SJSA1 (cell line): Measurements from ENCODE around the gene FCGR2B. TPM values are rescaled to one million over a fixed set of nuclear protein-coding genes. Genes with fewer than 3 reads are reported as not detected.
"Not testable (repeated sequence)": the region's sequence is repeated elsewhere in the genome, so short reads cannot be mapped to it uniquely, and the experiment has no call there.

ENCODE experiments used
- DNase-seq, 2 experiments: peaks; one replicate each; pipeline ENCODE4 v3.0.0-alpha.2; 2015 to 2020; ENCODE audit warnings: low spot score in 2 of 2, low read depth in 1 of 2
- H3K27ac ChIP-seq: fragments of 250-450 bp; sonication (Bioruptor Pico); 2 replicates; pipeline ENCODE4 v1.5.1; 2020; ENCODE audit warnings: mild to moderate bottlenecking, moderate library complexity
- H3K27me3 ChIP-seq: fragments of 250-450 bp; sonication (Bioruptor Pico); replicated peaks from 2 replicates; pipeline ENCODE4 v1.5.1; 2020; ENCODE audit warnings: mild to moderate bottlenecking, moderate library complexity
- H3K36me3 ChIP-seq: fragments of 250-450 bp; sonication (Bioruptor Pico); 2 replicates; pipeline ENCODE4 v1.5.1; 2020; ENCODE audit warnings: mild to moderate bottlenecking
- H3K4me1 ChIP-seq: fragments of 250-450 bp; sonication (Bioruptor Pico); replicated peaks from 2 replicates; pipeline ENCODE4 v1.6.1; 2021; ENCODE audit warnings: mild to moderate bottlenecking
- H3K4me3 ChIP-seq: fragments of 250-450 bp; sonication (Bioruptor Pico); 2 replicates; pipeline ENCODE4 v1.5.1; 2020; ENCODE audit warnings: mild to moderate bottlenecking
- H3K9me3 ChIP-seq: fragments of 250-450 bp; sonication (Bioruptor Pico); replicated peaks from 2 replicates; pipeline ENCODE4 v1.5.1; 2020; ENCODE audit warnings: mild to moderate bottlenecking
- total RNA-seq: library from RNA; depleted of rRNA; stranded (reverse); fragments of >200 nt; shearing (Covaris generic); gene quantifications from 2 replicates; pipeline ENCODE4 v1.2.3, GENCODE V29; 2014

The FCGR2B gene
- total RNA-seq, 1 experiment from 2014 or later, result not detected

DNA sequence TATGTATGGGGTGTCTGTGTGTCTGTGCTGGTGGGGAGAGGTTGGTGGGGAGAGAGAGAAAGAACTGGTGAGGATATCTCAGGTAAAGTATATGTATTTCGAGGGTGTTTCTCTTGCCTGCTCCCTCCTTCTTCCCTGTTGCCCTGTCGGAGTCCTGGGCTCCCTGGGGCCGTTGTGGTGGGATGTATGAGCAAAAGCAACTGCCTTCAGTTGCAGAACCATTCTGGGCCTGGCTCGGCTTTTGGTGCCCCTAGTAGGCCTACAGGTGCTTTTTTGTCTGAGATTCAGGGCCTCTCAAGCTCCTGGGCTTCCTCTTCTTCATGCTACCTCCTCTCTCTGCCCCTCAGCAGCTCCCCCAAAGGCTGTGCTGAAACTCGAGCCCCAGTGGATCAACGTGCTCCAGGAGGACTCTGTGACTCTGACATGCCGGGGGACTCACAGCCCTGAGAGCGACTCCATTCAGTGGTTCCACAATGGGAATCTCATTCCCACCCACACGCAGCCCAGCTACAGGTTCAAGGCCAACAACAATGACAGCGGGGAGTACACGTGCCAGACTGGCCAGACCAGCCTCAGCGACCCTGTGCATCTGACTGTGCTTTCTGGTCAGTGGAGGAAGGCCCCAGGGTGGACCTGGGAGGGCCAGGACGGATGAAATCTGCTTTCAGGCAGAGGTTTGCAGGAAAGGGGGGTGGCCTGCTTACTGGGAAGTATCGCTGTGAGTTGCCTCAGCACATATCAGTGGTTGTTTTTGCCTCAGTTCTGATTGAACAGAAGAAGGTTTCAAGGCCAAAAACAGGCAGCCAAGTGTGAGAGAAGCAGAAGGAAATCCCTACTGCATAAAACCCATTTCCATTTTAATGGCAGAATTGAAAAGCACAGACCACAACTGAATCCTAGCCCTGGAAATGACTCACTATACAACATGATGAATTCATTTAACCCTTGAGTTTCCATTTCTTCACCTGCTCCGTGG is 8.4 kb downstream of the FCGR2B start:
- not testable (repeated sequence) for H3K36me3 ChIP-seq, H3K4me3 ChIP-seq, DNase-seq, H3K4me1 ChIP-seq, H3K9me3 ChIP-seq, H3K27me3 ChIP-seq, H3K27ac ChIP-seq

DNA sequence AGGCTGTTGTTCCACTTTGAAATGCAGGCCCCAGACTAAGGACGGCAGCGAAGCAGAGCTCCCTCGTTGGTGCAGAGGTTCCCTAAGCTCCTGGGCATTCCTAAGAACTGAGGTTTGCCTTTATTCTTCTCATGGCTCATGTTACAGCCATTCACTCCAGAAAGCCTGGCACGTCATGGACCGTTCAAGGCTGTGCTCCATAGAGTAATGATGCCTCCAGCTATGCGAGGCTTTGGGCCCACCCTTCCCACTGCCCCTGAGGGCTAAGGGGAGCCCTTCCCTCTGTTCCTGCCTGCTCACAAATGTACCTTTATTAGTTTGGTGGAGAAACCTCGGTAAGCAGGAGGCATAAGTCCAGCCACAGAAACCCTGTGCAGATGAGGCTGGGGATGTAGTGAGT is 10.5 kb downstream of the FCGR2B start:
- H3K36me3 ChIP-seq, H3K27ac ChIP-seq, H3K4me3 ChIP-seq, H3K9me3 ChIP-seq, DNase-seq, H3K27me3 ChIP-seq, H3K4me1 ChIP-seq: not testable (repeated sequence)

DNA sequence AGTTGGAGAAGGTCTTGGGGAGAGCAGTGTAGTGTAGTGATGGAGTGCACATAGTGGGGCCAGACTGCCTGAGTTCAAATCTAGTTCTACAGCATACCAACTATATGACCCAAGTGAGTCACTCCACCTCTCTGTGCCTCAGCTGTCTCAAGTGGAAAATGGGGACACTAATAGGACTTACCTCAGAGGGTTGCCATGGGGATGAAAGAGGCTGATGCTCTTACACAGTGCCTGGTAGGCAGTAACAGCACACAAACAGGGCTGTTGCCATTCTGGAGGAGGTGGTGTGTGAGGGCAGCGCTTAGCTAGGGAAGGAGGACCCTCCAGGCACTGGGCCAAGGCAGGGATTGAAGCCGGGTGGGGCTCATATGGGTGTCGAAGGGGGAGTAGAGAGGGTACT is 11.5 kb downstream of the FCGR2B start:
- not testable (repeated sequence) for H3K27ac ChIP-seq, H3K9me3 ChIP-seq, H3K4me3 ChIP-seq, H3K27me3 ChIP-seq, DNase-seq, H3K4me1 ChIP-seq, H3K36me3 ChIP-seq

DNA sequence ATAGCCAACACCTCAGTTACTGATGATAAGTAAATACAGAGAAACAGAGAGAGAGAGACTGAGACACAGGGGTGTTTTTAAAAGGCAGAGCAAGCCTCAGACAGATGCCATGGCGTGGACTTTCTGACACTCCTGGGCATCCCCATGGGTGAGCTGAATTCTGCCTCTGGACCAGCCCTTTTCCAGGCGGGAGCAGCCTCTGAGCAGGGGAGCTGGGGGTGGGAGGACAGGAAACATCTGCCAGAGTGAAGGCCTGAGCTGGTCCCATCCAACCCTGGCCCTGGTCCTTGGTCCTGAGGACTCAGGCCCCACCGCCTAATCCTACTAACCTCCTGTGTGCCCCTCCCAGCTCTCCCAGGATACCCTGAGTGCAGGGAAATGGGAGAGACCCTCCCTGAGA is 12.0 kb downstream of the FCGR2B start:
- not testable (repeated sequence) for H3K4me1 ChIP-seq, H3K4me3 ChIP-seq, H3K27me3 ChIP-seq, H3K36me3 ChIP-seq, H3K27ac ChIP-seq, DNase-seq, H3K9me3 ChIP-seq

DNA sequence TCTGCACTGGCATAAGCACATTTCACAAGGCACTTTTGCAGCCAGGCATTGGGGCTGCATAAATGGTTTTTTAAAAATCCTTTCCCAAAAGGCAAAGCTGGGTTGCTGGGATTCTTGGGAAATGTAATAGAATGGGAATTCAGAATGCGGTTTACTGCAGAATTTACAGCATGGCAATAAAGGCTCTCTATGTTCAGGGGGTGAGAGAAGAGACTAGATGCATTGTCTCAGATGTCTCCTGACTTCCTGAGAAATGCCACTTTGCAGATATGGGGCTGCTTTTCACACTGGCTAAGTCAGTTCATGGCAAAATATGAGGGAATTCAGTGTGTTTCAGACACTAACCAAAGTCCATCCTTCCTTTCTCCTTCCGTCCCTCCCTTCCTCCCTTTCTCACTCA is 13.5 kb downstream of the FCGR2B start:
- no peaks in the 10 kb centered on the region for H3K9me3 ChIP-seq
- H3K36me3 ChIP-seq, result no peaks in the 10 kb centered on the region
- no peaks in the 10 kb centered on the region for H3K27me3 ChIP-seq
- no peak overlapping the region for H3K27ac ChIP-seq
- no peaks in the 10 kb centered on the region for H3K4me1 ChIP-seq
- no peak for DNase-seq
- no peak overlapping the region for H3K4me3 ChIP-seq

DNA sequence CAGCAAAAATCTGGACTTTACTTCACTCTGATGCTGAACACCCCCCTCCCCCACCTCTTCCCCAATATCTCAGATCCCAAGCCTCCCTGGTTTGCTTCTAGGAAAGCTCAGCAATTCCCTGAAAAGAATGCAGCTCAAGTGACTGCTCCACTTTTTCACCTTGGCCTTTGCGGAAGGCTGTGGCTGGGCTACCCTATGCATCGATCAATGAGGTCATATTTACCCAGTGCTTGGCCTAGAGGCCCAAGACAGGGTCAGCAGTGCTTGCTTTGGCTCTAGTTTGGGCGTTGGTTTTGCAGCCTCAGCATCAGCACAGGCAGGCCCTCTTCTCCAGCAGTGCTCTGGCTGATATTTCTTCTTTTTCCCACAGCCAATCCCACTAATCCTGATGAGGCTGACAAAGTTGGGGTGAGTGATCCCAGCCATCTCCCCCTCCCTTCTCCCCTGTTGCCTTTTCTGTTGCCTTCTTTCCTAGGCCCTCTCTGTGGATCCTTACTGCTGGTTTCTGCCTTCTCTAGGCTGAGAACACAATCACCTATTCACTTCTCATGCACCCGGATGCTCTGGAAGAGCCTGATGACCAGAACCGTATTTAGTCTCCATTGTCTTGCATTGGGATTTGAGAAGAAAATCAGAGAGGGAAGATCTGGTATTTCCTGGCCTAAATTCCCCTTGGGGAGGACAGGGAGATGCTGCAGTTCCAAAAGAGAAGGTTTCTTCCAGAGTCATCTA is 14.2 kb downstream of the FCGR2B start:
- Histone ChIP-seq H3K36me3 (no peaks in the 10 kb centered on the region), H3K4me3 (no peak overlapping the region), H3K27ac (no peak overlapping the region), H3K27me3 (no peaks in the 10 kb centered on the region; the same call in 1 of the 2 replicates), H3K9me3 (no peaks in the 10 kb centered on the region), H3K4me1 (no peaks in the 10 kb centered on the region)
- no peak for DNase-seq

DNA sequence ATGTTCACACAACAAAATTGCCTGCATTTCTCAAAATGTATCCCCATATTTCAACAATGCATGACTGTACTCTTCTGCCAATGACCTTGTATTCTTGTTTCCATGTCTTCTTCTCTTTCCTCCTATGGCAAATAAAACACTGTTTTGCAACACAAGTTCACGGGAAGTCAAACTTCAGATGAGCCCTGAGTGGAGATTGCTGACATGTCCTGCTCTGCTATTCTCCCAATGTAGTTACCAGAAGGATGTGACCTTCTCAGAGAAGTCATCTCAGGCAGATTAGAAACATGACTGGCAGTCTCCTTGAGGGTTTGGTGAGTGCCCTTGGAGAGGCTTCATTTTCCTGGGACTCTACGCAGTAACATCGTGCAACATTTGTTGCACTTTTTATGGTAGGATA is 15.6 kb downstream of the FCGR2B start:
- Histone ChIP-seq H3K27me3 (no peaks in the 10 kb centered on the region; the same call in 1 of the 2 replicates), H3K27ac (no peak overlapping the region), H3K36me3 (no peaks in the 10 kb centered on the region), H3K4me1 (no peaks in the 10 kb centered on the region), H3K9me3 (no peaks in the 10 kb centered on the region), H3K4me3 (no peak overlapping the region)
- no peak for DNase-seq

DNA sequence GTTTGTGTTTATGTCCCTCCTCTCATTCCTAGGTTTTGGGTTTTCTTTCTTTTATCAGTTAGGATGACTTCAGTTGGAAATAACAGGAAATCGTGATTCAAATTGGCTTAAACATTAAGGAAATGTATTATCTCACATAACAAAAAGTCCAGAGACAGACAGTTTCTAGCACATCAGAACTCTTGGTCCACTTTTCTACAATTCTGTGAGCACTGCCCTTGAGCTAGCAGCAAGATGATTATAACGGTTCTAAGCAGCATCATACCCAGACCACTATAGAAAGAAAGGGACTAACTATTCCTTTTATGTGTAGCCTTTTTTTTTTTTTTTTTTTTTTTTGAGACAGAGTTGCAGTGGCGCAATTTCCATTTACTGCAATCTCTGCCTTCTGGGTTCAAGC is 18.9 kb downstream of the FCGR2B start:
- Histone ChIP-seq H3K9me3 (no peaks in the 10 kb centered on the region), H3K36me3 (no peaks in the 10 kb centered on the region), H3K27ac (no peak overlapping the region), H3K4me3 (no peak overlapping the region), H3K27me3 (no peaks in the 10 kb centered on the region; the same call in 1 of the 2 replicates), H3K4me1 (no peaks in the 10 kb centered on the region)
- no peak for DNase-seq

DNA sequence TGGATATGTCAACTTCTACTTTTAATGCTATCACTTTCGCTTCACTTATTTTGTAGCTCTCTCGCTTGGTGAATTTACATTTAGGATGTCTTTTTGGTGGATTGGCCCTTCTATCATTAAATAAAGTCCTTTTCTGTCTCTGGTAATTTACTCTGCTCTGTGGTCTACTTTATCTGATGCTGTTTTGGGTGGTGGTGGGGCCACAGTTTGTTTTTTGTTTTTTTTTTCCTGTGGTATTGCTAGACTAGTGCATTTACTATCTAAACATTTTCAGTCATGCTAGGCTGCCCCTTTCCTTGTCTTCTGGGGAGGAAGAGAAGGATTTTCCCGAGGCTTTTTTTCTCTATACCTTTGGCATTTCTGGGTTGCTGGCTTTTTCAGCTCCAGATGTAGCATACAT is 26.0 kb downstream of the FCGR2B start:
- H3K27me3 ChIP-seq, result no peaks in the 10 kb centered on the region; the same call in none of the 2 replicates
- DNase-seq, result no peak
- no peak overlapping the region for H3K27ac ChIP-seq
- H3K4me3 ChIP-seq, result no peak overlapping the region
- H3K4me1 ChIP-seq, result no peaks in the 10 kb centered on the region
- H3K9me3 ChIP-seq, result no peaks in the 10 kb centered on the region
- no peaks in the 10 kb centered on the region for H3K36me3 ChIP-seq

DNA sequence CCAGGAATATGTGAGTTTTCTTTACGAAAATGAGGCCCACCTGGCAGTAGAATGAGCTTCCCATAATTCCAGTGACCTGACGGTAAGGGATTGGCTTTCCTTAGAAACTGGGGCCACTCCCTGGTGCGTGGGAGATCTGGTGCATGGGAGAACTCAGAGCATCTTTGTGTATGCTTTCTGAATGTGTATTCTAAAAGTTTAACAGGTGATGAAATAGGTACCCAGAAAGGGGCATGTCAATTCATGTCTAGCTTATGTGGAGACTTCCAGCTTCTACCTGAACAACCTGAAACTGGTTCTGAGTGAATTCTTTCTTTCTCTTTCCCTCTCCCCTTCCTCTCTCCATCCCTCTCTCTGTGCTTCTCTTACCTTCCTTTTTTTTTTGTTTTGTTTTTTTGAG is 28.9 kb downstream of the FCGR2B start:
- no peak overlapping the region for H3K4me3 ChIP-seq
- H3K27ac ChIP-seq, result no peak overlapping the region
- no peaks in the 10 kb centered on the region for H3K4me1 ChIP-seq
- H3K27me3 ChIP-seq, result peaks cover 4% of the 10 kb centered on the region
- no peaks in the 10 kb centered on the region for H3K36me3 ChIP-seq
- H3K9me3 ChIP-seq, result no peaks in the 10 kb centered on the region
- no peak for DNase-seq

DNA sequence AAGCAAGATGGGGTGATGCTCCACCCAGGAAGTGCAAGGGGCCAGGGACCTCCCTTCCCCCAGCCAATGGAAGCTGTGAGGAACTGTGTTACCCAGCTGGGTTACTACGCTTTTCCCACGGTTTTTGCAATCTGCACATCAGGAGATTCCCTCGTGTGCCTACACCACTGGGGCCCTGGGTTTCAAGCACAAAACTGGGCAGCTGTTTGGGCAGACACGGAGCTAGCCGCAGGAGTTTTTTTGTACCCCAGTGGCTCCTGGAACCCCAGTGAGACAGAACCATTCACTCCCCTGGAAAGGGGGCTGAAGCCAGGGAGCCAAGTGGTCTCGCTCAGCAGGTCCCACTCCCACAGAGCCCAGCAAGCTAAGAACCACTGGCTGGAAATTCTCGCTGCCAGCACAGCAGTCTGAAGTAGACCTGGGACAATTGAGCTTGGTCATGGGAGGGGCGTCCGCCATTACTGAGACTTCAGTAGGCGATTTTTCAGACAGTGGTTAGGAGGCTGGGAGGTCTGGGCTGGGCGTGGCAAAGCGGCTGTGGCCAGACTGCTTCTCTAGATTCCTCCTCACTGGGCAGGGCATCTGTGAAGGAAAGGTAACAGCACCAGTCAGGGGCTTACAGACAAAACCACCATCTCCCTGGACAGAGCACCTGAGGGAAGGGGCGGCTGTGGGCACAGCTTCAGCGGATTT is 30.2 kb downstream of the FCGR2B start:
- not testable (repeated sequence) for H3K27ac ChIP-seq, H3K4me1 ChIP-seq, DNase-seq, H3K4me3 ChIP-seq, H3K27me3 ChIP-seq, H3K9me3 ChIP-seq, H3K36me3 ChIP-seq

DNA sequence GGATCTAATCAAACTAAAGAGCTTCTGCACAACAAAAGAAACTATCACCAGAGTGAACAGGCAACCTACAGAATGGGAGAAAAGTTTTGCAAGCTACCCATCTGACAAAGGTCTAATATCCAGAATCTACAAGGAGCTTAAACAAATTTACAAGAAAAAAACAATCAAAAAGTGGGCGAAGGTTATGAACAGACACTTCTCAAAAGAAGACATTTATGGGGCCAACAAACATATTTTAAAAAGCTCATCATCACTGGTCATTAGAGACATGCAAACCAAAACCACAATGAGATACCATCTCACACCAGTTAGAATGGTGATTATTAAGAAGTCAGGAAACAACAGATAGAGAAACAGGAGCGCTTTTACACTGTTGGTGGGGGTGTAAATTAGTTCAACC is 35.4 kb downstream of the FCGR2B start:
- not testable (repeated sequence) for H3K9me3 ChIP-seq, DNase-seq, H3K4me3 ChIP-seq, H3K27me3 ChIP-seq, H3K4me1 ChIP-seq, H3K36me3 ChIP-seq, H3K27ac ChIP-seq

DNA sequence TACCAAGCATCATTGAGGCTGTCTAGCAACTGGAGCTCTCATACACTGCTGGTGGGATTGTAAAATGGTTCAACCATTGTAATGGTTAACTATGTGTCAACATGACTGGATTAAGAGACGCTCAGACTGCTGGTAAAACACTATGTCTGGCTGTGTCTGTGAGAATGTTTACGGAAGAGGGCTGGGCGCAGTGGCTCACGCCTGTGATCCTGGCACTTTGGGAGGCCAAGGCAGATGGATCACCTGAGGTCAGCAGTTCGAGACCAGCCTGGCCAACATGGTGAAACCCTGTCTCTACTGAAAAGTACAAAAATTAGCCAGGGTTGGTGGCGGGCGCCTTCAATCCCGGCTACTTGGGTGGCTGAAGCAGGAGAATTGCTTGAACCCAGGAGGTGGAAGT is 39.3 kb downstream of the FCGR2B start:
- no peaks in the 10 kb centered on the region for H3K9me3 ChIP-seq
- no peak overlapping the region for H3K27ac ChIP-seq
- H3K36me3 ChIP-seq, result no peaks in the 10 kb centered on the region
- H3K27me3 ChIP-seq, result no peaks in the 10 kb centered on the region
- no peak for DNase-seq
- peaks cover 13% of the 10 kb centered on the region for H3K4me1 ChIP-seq
- H3K4me3 ChIP-seq, result no peak overlapping the region

DNA sequence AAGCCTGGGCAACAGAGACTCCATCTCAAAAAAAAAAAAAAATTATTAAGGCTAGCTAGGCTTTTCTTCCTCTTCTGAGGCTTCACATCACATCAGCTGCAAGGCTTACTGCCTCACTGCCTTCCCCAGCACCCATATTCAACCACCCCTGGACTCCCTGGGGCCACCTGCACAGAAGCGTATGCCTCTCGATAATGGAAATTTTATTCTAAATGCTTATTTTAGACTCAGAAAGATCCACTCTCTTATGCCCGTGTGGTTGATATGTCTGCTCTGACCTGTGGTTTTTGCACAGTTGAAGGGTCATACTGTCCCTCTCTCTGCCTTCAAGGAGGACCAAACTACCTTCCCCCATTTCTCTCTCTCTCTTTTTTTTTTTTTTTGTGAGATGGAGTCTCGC is 42.6 kb downstream of the FCGR2B start:
- DNase-seq, result no peak
- no peak overlapping the region for H3K4me3 ChIP-seq
- no peaks in the 10 kb centered on the region for H3K9me3 ChIP-seq
- H3K27me3 ChIP-seq, result no peaks in the 10 kb centered on the region
- no peak overlapping the region for H3K27ac ChIP-seq
- H3K36me3 ChIP-seq, result no peaks in the 10 kb centered on the region
- peaks cover 13% of the 10 kb centered on the region for H3K4me1 ChIP-seq
